ENCODE data around the gene DAGLA.

DNA sequence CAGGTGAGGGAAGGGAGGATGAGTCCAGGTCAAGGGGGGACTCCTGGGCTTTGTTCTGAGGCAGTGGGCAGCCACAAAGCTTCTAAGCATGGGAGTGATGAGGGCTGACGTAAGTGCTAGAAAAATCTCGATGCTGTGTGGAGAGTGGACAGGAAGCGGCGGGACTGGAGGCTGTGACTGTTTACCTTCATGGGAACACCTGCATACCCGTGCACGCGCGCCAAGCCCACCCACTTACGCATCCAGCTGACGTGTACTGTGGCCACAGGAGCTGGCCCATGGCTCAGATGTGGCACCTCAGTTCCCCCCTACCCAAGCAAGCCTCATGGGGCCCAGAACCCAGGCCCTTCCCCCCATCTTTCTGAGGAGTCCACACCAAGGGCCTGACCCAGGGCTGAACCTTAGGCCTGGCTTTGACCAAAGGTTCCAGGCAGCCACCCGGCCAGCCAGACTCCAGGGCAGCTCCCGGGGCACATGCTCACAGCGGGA lies 86.2 kb downstream of the DAGLA start:
- TF ChIP-seq, protein P1, sequence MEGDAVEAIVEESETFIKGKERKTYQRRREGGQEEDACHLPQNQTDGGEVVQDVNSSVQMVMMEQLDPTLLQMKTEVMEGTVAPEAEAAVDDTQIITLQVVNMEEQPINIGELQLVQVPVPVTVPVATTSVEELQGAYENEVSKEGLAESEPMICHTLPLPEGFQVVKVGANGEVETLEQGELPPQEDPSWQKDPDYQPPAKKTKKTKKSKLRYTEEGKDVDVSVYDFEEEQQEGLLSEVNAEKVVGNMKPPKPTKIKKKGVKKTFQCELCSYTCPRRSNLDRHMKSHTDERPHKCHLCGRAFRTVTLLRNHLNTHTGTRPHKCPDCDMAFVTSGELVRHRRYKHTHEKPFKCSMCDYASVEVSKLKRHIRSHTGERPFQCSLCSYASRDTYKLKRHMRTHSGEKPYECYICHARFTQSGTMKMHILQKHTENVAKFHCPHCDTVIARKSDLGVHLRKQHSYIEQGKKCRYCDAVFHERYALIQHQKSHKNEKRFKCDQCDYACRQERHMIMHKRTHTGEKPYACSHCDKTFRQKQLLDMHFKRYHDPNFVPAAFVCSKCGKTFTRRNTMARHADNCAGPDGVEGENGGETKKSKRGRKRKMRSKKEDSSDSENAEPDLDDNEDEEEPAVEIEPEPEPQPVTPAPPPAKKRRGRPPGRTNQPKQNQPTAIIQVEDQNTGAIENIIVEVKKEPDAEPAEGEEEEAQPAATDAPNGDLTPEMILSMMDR (conservative IDR thresholded peaks at IDR 0.05; ENCODE audit: low read depth, low read length) = no peak
- TF ChIP-seq EZH2 (IDR thresholded peaks at IDR 0.05; ENCODE audit: borderline replicate concordance, low read depth, low read length, poor library complexity, severe bottlenecking) = no peak
